ENCODE measurements around the gene RIMBP2. TPM values are rescaled to one million over a fixed set of nuclear protein-coding genes. Genes with fewer than 3 reads are reported as not detected.

Gene RIMBP2
- polyA plus RNA-seq, 1 donor (not counting 4 experiments of a cell fraction or from before 2014, with no cell fraction given), result 0.16 TPM

DNA sequence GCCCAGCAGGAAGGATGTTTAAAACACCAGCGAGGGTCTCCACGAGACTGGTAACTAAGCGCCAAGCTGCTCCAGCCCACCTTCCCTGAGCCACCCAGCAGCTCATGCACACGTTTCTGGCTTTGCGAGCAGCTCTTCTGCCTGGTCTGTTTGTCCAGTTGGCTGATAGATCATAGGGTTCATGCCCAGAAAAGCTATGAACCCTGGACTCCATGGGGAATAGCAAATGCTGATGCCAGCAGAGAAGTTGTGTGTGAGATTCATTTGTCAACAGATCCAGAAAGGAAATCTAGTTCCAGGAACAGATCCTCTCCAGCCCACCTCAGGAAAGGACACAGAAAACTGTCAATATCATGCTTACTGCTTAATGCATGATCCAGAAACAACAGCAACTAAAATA lies 28.2 kb upstream of the RIMBP2 start:
- no peak for TF ChIP-seq EZH2 (IDR thresholded peaks at IDR 0.05; ENCODE audit: low read length)
- TF ChIP-seq, protein P1, sequence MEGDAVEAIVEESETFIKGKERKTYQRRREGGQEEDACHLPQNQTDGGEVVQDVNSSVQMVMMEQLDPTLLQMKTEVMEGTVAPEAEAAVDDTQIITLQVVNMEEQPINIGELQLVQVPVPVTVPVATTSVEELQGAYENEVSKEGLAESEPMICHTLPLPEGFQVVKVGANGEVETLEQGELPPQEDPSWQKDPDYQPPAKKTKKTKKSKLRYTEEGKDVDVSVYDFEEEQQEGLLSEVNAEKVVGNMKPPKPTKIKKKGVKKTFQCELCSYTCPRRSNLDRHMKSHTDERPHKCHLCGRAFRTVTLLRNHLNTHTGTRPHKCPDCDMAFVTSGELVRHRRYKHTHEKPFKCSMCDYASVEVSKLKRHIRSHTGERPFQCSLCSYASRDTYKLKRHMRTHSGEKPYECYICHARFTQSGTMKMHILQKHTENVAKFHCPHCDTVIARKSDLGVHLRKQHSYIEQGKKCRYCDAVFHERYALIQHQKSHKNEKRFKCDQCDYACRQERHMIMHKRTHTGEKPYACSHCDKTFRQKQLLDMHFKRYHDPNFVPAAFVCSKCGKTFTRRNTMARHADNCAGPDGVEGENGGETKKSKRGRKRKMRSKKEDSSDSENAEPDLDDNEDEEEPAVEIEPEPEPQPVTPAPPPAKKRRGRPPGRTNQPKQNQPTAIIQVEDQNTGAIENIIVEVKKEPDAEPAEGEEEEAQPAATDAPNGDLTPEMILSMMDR (optimal IDR thresholded peaks at IDR 0.05 in 1 of 3, IDR thresholded peaks at IDR 0.05 in 1 of 3, conservative IDR thresholded peaks at IDR 0.05 in 1 of 3; ENCODE audit: extremely low read depth in 1 of 3, insufficient read depth in 2 of 3, low read length in 3 of 3), result no peak
- no peaks in the 10 kb centered on the region for H3K9me1 ChIP-seq (ENCODE audit: control insufficient read depth, extremely low read depth, insufficient read depth, low read length)
- H3K27ac ChIP-seq (ENCODE audit: control insufficient read depth, insufficient read depth, low read length), result no peak overlapping the region
- H3K79me2 ChIP-seq (ENCODE audit: control insufficient read depth, insufficient read depth, low read length), result no peaks in the 10 kb centered on the region
- FAIRE-seq (no peak), DNase-seq (ENCODE audit: low read depth, low spot score) (no peak)
- no peaks in the 10 kb centered on the region for H3K36me3 ChIP-seq (ENCODE audit: control insufficient read depth in 2 of 2, extremely low read depth in 1 of 2, insufficient read depth in 2 of 2, low read length in 2 of 2)
- H3K4me3 ChIP-seq (ENCODE audit: control insufficient read depth in 2 of 3, extremely low read depth in 1 of 3, insufficient read depth in 2 of 3, low read depth in 1 of 3, low read length in 3 of 3), result no peak overlapping the region
- no peaks in the 10 kb centered on the region for H3K27me3 ChIP-seq (ENCODE audit: control insufficient read depth, extremely low read depth, insufficient read depth, low read length)
- H3K9me3 ChIP-seq (ENCODE audit: control insufficient read depth, low read depth, low read length), result no peaks in the 10 kb centered on the region
- peaks cover 2% of the 10 kb centered on the region for H3K4me1 ChIP-seq (ENCODE audit: control insufficient read depth, extremely low read depth, insufficient read depth, low read length)
- no peaks in the 10 kb centered on the region for H4K20me1 ChIP-seq (ENCODE audit: control insufficient read depth, extremely low read depth, insufficient read depth, low read length)
- H2AFZ ChIP-seq (ENCODE audit: control insufficient read depth, low read length), result no peak overlapping the region
- dilution Hi-C loops (cut with MboI; ENCODE audit: extremely low pct_ligation_motif_present, low sequenced_read_pairs), result loop anchor here (25.0 kb wide), 1 partner anchor 357 kb away; no protein-coding TSS in a partner anchor
- H3K9ac ChIP-seq (ENCODE audit: control insufficient read depth, extremely low read depth, insufficient read depth, low read length), result no peak overlapping the region
- H3K4me2 ChIP-seq (ENCODE audit: control insufficient read depth, extremely low read depth, insufficient read depth, low read depth, low read length), result no peak overlapping the region

GRCh38 chr12:130743606-130744005 lies 27.5 kb upstream of the RIMBP2 start:
- Histone ChIP-seq H3K4me2 (ENCODE audit: control insufficient read depth, extremely low read depth, insufficient read depth, low read depth, low read length) (no peak overlapping the region), H3K4me1 (ENCODE audit: control insufficient read depth, extremely low read depth, insufficient read depth, low read length) (peaks cover 2% of the 10 kb centered on the region), H3K36me3 (ENCODE audit: control insufficient read depth in 2 of 2, extremely low read depth in 1 of 2, insufficient read depth in 2 of 2, low read length in 2 of 2) (no peaks in the 10 kb centered on the region), H3K9me1 (ENCODE audit: control insufficient read depth, extremely low read depth, insufficient read depth, low read length) (no peaks in the 10 kb centered on the region), H3K9me3 (ENCODE audit: control insufficient read depth, low read depth, low read length) (no peaks in the 10 kb centered on the region), H3K4me3 (ENCODE audit: control insufficient read depth in 2 of 3, extremely low read depth in 1 of 3, insufficient read depth in 2 of 3, low read depth in 1 of 3, low read length in 3 of 3) (no peak overlapping the region), H3K79me2 (ENCODE audit: control insufficient read depth, insufficient read depth, low read length) (no peaks in the 10 kb centered on the region), H3K9ac (ENCODE audit: control insufficient read depth, extremely low read depth, insufficient read depth, low read length) (no peak overlapping the region), H3K27ac (ENCODE audit: control insufficient read depth, insufficient read depth, low read length) (no peak overlapping the region), H2AFZ (ENCODE audit: control insufficient read depth, low read length) (no peak overlapping the region), H3K27me3 (ENCODE audit: control insufficient read depth, extremely low read depth, insufficient read depth, low read length) (no peaks in the 10 kb centered on the region), H4K20me1 (ENCODE audit: control insufficient read depth, extremely low read depth, insufficient read depth, low read length) (no peaks in the 10 kb centered on the region)
- dilution Hi-C loops (cut with MboI; ENCODE audit: extremely low pct_ligation_motif_present, low sequenced_read_pairs), result loop anchor here (25.0 kb wide), 1 partner anchor 356 kb away; no protein-coding TSS in a partner anchor
- FAIRE-seq (no peak), DNase-seq (ENCODE audit: low read depth, low spot score) (no peak)
- TF ChIP-seq EZH2 (IDR thresholded peaks at IDR 0.05; ENCODE audit: low read length), result no peak
- TF ChIP-seq, protein P1 (optimal IDR thresholded peaks at IDR 0.05 in 1 of 3, IDR thresholded peaks at IDR 0.05 in 1 of 3, conservative IDR thresholded peaks at IDR 0.05 in 1 of 3; ENCODE audit: extremely low read depth in 1 of 3, insufficient read depth in 2 of 3, low read length in 3 of 3), result no peak
